ENCODE data around the gene ISM1. TPM values are rescaled to one million over a fixed set of nuclear protein-coding genes. Genes with fewer than 3 reads are reported as not detected.

Gene ISM1
- total and polyA plus RNA-seq, 8 donors, result 0.52 to 5.6 (median 1.7) TPM

DNA sequence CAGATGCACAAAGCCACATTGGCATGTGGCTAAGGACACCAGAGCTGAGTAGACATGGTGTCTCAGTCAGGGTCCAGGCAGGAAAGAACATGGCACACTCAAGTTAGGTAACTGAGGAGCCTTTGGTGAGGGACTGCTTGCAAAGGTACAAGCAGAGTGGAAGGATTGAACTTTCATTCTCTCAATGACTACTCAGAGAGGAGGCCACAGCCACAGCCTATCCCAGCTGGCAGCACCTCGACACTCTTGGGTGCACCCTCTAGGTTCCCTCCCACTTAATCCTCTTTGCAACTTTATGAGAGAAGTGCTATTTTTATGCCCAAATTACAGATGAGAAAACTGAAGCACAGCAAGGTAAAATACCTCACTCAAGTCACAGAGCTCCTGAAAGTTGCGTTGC, 73.4 kb downstream of the ISM1 start:
- DNase-seq (no peak), FAIRE-seq (no peak), ATAC-seq (no peak)
- no peaks in the 10 kb centered on the region for H3K36me3 ChIP-seq
- TF ChIP-seq, protein P1, sequence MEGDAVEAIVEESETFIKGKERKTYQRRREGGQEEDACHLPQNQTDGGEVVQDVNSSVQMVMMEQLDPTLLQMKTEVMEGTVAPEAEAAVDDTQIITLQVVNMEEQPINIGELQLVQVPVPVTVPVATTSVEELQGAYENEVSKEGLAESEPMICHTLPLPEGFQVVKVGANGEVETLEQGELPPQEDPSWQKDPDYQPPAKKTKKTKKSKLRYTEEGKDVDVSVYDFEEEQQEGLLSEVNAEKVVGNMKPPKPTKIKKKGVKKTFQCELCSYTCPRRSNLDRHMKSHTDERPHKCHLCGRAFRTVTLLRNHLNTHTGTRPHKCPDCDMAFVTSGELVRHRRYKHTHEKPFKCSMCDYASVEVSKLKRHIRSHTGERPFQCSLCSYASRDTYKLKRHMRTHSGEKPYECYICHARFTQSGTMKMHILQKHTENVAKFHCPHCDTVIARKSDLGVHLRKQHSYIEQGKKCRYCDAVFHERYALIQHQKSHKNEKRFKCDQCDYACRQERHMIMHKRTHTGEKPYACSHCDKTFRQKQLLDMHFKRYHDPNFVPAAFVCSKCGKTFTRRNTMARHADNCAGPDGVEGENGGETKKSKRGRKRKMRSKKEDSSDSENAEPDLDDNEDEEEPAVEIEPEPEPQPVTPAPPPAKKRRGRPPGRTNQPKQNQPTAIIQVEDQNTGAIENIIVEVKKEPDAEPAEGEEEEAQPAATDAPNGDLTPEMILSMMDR (IDR thresholded peaks at IDR 0.05), result no peak
- no peaks in the 10 kb centered on the region for H3K9me3 ChIP-seq
- intact Hi-C loops (cut with DNase I), result no loop called here
- H3K27me3 ChIP-seq, result no peaks in the 10 kb centered on the region
- no peak overlapping the region for H3K4me3 ChIP-seq
- WGBS, 2 donors, result 96 to 100% methylated on average over 2 of the region's 2 CpGs
- H3K27ac ChIP-seq, result no peak overlapping the region
- H3K4me1 ChIP-seq, result no peaks in the 10 kb centered on the region

DNA sequence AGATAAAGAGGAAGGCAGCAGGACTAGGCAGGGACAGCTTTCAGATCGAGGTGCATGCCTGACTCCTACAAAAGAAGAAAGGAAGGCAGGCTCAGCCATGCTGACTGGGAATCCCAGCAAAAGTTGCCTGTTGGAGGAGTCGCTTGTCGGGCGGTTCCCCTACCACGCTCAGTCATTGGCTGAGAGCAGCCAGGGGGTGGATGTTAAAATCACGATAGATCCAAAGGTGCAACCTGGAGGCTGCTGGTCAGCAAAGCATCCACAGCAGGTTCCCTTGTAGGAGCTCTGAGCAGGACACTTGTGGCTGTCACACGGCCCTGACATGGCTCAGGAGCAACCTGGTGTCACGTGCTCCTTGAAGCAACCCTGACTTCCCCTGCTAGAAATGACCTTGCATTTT, 74.6 kb downstream of the ISM1 start:
- no peak for FAIRE-seq
- TF ChIP-seq, protein P1 (IDR thresholded peaks at IDR 0.05), result no peak

DNA sequence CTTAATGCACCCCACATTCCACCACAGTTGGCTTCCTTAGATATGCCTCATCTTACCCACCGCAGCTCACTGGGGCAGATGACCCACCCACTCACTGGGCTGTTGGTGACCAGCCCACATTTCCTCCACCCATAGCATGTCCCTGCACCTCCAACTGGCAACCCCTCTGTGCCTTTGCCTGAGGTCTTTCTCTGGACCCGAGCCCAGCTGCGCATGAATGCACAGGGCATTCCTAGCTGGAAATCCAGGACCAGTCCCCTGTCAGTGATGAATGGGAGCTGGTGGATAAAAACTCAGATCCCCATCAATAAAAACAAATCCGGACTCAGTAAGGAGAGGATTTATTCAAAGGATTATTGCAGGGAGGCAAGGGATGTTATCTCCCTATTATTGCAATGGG, 75.0 kb downstream of the ISM1 start:
- DNase-seq (no peak), FAIRE-seq (no peak), ATAC-seq (no peak)
- Histone ChIP-seq H3K27ac (no peak overlapping the region), H3K36me3 (no peaks in the 10 kb centered on the region), H3K27me3 (no peaks in the 10 kb centered on the region), H3K4me1 (no peaks in the 10 kb centered on the region), H3K9me3 (no peaks in the 10 kb centered on the region), H3K4me3 (no peak overlapping the region)
- intact Hi-C loops (cut with DNase I), result no loop called here
- 73 to 76% methylated on average over 4 of the region's 4 CpGs for WGBS, 2 donors
- TF ChIP-seq, protein P1 (IDR thresholded peaks at IDR 0.05), result no peak

More for the DNA sequence above, 74.6 kb downstream of the ISM1 start:
- no peaks in the 10 kb centered on the region for H3K4me1 ChIP-seq
- ATAC-seq (no peak), DNase-seq (no peak)
- H3K36me3 ChIP-seq, result no peaks in the 10 kb centered on the region
- no peaks in the 10 kb centered on the region for H3K9me3 ChIP-seq
- no peak overlapping the region for H3K4me3 ChIP-seq
- H3K27ac ChIP-seq, result no peak overlapping the region
- WGBS, 2 donors, result 87 to 88% methylated on average over 8 of the region's 8 CpGs
- intact Hi-C loops (cut with DNase I), result no loop called here
- H3K27me3 ChIP-seq, result no peaks in the 10 kb centered on the region

DNA sequence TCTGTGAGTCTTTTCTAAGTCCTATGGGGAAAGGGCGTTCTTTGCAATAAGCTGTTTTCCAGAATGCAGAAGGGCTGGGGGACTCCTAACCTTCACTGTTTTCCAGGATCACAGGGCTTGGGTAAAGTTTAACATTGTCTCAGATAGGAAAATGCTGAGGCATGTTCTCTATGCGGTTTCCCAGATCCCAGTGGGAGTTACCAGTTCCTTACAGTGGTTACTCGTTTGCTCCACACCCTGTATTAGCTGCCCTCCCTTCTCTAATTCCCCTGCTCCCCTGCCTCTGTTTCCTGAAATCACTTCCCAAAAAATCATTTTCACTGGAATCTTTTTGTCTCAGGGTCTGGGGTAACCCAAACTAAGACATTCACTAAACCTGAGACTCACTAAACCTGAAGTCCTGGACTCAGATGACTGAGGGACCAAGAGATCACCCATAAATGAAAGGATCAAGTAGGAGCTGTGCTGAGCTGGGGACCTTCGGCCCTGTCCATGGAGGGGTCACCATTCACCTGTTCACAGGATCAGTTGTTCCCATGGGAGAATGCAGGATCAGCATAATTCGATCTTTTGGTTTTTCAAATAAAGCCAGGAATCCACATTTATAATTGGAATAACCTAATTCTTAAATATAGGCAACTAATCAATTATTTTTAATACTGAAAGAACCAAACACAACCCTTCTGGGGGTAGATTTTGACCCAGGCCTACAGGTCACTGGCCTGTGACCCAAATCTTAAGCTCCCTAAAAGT, 76.2 kb downstream of the ISM1 start:
- ATAC-seq (no peak), DNase-seq (no peak), FAIRE-seq (no peak)
- no peak overlapping the region for H3K27ac ChIP-seq
- H3K9me3 ChIP-seq, result no peaks in the 10 kb centered on the region
- TF ChIP-seq, protein P1 (IDR thresholded peaks at IDR 0.05), result no peak
- no peaks in the 10 kb centered on the region for H3K36me3 ChIP-seq
- no peaks in the 10 kb centered on the region for H3K4me1 ChIP-seq
- intact Hi-C loops (cut with DNase I), result no loop called here
- no peak overlapping the region for H3K4me3 ChIP-seq
- no peaks in the 10 kb centered on the region for H3K27me3 ChIP-seq
- 85 to 89% methylated on average over 5 of the region's 5 CpGs for WGBS, 2 donors

DNA sequence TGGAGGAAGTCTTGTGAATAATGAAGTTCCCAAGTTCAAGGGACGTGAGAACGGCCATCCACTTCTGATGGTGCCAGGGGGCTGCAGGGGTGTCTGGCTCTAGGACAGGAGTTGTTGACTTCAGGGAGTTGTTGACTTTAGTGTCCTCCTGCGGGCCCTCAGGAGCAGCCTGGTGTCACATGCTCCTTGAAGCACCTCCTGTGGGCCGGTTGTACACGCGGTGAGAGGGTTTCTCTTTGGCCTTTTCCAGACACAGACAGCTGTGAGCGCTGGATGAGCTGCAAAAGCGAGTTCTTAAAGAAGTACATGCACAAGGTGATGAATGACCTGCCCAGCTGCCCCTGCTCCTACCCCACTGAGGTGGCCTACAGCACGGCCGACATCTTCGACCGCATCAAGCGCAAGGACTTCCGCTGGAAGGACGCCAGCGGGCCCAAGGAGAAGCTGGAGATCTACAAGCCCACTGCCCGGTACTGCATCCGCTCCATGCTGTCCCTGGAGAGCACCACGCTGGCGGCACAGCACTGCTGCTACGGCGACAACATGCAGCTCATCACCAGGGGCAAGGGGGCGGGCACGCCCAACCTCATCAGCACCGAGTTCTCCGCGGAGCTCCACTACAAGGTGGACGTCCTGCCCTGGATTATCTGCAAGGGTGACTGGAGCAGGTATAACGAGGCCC, 77.8 kb downstream of the ISM1 start:
- Histone ChIP-seq H3K36me3 (no peaks in the 10 kb centered on the region), H3K27ac (no peak overlapping the region), H3K4me3 (no peak overlapping the region), H3K27me3 (no peaks in the 10 kb centered on the region), H3K4me1 (no peaks in the 10 kb centered on the region), H3K9me3 (no peaks in the 10 kb centered on the region)
- TF ChIP-seq, protein P1 (IDR thresholded peaks at IDR 0.05), result no peak
- no peak for ATAC-seq
- peak in 1 of 6 donors; percentile 61 for DNase-seq
- WGBS, 2 donors, result 93 to 95% methylated on average over 29 of the region's 29 CpGs
- no peak for FAIRE-seq
- intact Hi-C loops (cut with DNase I), result no loop called here

Measured in pancreas (tissue), 10 donors.